Ishikawa (cell line): ENCODE data around the gene CCT3.

ENCODE experiments used
- CEBPB ChIP-seq: IDR thresholded peaks from 2 replicates; pipeline ENCODE4 v1.6.1; 2012
- CREB1 ChIP-seq: IDR thresholded peaks from 2 replicates; pipeline ENCODE4 v1.6.1; 2012; ENCODE audit warnings: low read depth
- EGR1 ChIP-seq: IDR thresholded peaks from 2 replicates; pipeline ENCODE4 v1.6.1; 2012
- EP300 ChIP-seq: IDR thresholded peaks from 2 replicates; pipeline ENCODE4 v1.6.1; 2012; ENCODE audit warnings: borderline replicate concordance
- FOXM1 ChIP-seq: IDR thresholded peaks from 2 replicates; pipeline ENCODE4 v1.6.1; 2012; ENCODE audit warnings: low read depth, borderline replicate concordance
- MAX ChIP-seq: IDR thresholded peaks from 2 replicates; pipeline ENCODE4 v1.6.1; 2012
- NFIC ChIP-seq: IDR thresholded peaks from 2 replicates; pipeline ENCODE4 v1.6.1; 2012
- RAD21 ChIP-seq: IDR thresholded peaks from 2 replicates; pipeline ENCODE4 v1.6.1; 2012; ENCODE audit warnings: low read depth
- REST ChIP-seq: IDR thresholded peaks from 2 replicates; pipeline ENCODE4 v1.6.1; 2012; ENCODE audit warnings: low read depth, mild to moderate bottlenecking
- TAF1 ChIP-seq: IDR thresholded peaks from 2 replicates; pipeline ENCODE4 v1.6.1; 2012; ENCODE audit warnings: low read depth, mild to moderate bottlenecking
- TCF12 ChIP-seq: IDR thresholded peaks from 2 replicates; pipeline ENCODE4 v1.6.1; 2012; ENCODE audit warnings: low read depth
- TEAD4 ChIP-seq: IDR thresholded peaks from 2 replicates; pipeline ENCODE4 v1.6.1; 2012
- USF1 ChIP-seq: IDR thresholded peaks from 2 replicates; pipeline ENCODE4 v1.6.1; 2012
- YY1 ChIP-seq: IDR thresholded peaks from 2 replicates; pipeline ENCODE4 v1.6.1; 2012; ENCODE audit warnings: low read depth
- ZBTB7A ChIP-seq: IDR thresholded peaks from 2 replicates; pipeline ENCODE4 v1.6.1; 2012; ENCODE audit warnings: low read depth

CCT3 gene

GRCh38 chr1:156283521-156283920 lies 54.6 kb downstream of the CCT3 start:
- TF ChIP-seq FOXM1 (no peak), YY1 (no peak), TEAD4 (no peak), TCF12 (no peak), EGR1 (no peak), ZBTB7A (no peak), CREB1 (no peak), RAD21 (no peak), NFIC (no peak), TAF1 (no peak), EP300 (no peak), USF1 (no peak), MAX (no peak), CEBPB (no peak), REST (no peak)

GRCh38 chr1:156282479-156283222 lies 55.4 kb downstream of the CCT3 start, which contains the start of gene SMG5:
Gene SMG5 (minus strand): TSS chr1:156282825. CDS start chr1:156282680, 145 bp downstream.
- TF ChIP-seq CREB1: no peak
- peak; percentile 93 for TF ChIP-seq TAF1
- no peak for TF ChIP-seq FOXM1
- TF ChIP-seq EP300: peak; percentile 50; the same call in 1 of the 2 replicates
- TF ChIP-seq RAD21: no peak
- no peak for TF ChIP-seq REST
- TF ChIP-seq TEAD4: 0 out of 2 replicates have a peak, but pooled peaks have one; percentile 24
- TF ChIP-seq TCF12: peak; percentile 83
- TF ChIP-seq NFIC: no peak
- TF ChIP-seq ZBTB7A: no peak
- no peak for TF ChIP-seq CEBPB
- TF ChIP-seq USF1: 0 out of 2 replicates have a peak, but pooled peaks have one; percentile 7
- peak; percentile 97 for TF ChIP-seq YY1
- peak; percentile 55; the same call in 1 of the 2 replicates for TF ChIP-seq EGR1
- TF ChIP-seq MAX: peak; percentile 87

GRCh38 chr1:156281693-156282478 lies 56.2 kb downstream of the CCT3 start:
- TF ChIP-seq TEAD4 (no peak), YY1 (no peak), TAF1 (no peak; the same call in 1 of the 2 replicates), REST (no peak), NFIC (no peak), EGR1 (peak; percentile 58), TCF12 (0 out of 2 replicates have a peak, but pooled peaks have one; percentile 18), USF1 (no peak), CREB1 (no peak), CEBPB (no peak), FOXM1 (no peak), RAD21 (no peak), MAX (no peak)
